Tibial nerve (tissue), 3 donors: ENCODE data around the gene MRFAP1.

ENCODE experiments used
- POLR2A ChIP-seq, 2 donors: fragments of 450-650 bp; IDR thresholded peaks; one replicate each; pipeline ENCODE4 v1.6.1; 2017; ENCODE audit warnings: antibody characterized with exemption in 2 of 2, mild to moderate bottlenecking in 2 of 2, moderate library complexity in 2 of 2
- TF ChIP-seq, protein P1 (sequence below), 5 experiments: fragments of 200-600 bp in 3 of 5; fragments of 450-650 bp in 2 of 5; sonication (generic) in 3 of 5; IDR thresholded peaks; one replicate each; pipeline ENCODE4 v1.5.1; 2016 to 2019; ENCODE audit warnings: antibody characterized with exemption in 5 of 5, mild to moderate bottlenecking in 3 of 5, moderate library complexity in 2 of 5

GRCh38 chr4:6605605-6606004, 34.9 kb upstream of the MRFAP1 start:
- TF ChIP-seq, protein P1, sequence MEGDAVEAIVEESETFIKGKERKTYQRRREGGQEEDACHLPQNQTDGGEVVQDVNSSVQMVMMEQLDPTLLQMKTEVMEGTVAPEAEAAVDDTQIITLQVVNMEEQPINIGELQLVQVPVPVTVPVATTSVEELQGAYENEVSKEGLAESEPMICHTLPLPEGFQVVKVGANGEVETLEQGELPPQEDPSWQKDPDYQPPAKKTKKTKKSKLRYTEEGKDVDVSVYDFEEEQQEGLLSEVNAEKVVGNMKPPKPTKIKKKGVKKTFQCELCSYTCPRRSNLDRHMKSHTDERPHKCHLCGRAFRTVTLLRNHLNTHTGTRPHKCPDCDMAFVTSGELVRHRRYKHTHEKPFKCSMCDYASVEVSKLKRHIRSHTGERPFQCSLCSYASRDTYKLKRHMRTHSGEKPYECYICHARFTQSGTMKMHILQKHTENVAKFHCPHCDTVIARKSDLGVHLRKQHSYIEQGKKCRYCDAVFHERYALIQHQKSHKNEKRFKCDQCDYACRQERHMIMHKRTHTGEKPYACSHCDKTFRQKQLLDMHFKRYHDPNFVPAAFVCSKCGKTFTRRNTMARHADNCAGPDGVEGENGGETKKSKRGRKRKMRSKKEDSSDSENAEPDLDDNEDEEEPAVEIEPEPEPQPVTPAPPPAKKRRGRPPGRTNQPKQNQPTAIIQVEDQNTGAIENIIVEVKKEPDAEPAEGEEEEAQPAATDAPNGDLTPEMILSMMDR (IDR thresholded peaks at IDR 0.05) = no peak
- no peak for TF ChIP-seq POLR2A (IDR thresholded peaks at IDR 0.05)
